Hepatocyte (in vitro differentiated cells): ENCODE measurements around the gene ZNF438. TPM values are rescaled to one million over a fixed set of nuclear protein-coding genes. Genes with fewer than 3 reads are reported as not detected.

ENCODE experiments used
- DNase-seq: peaks from one replicate; pipeline ENCODE4 v3.0.0-alpha.2; 2016; ENCODE audit warnings: low spot score
- H2AFZ ChIP-seq: fragments of 200-600 bp; sonication (generic); 2 replicates; pipeline ENCODE4 v1.6.0; 2016; ENCODE audit warnings: antibody characterized with exemption, mild to moderate bottlenecking
- H3K27ac ChIP-seq: fragments of 200-600 bp; sonication (generic); 2 replicates; pipeline ENCODE4 v1.5.1; 2016; ENCODE audit warnings: mild to moderate bottlenecking
- H3K27me3 ChIP-seq: fragments of 200-600 bp; sonication (generic); 2 replicates; pipeline ENCODE4 v1.6.1; 2016
- H3K36me3 ChIP-seq: fragments of 200-600 bp; sonication (generic); replicated peaks from 2 replicates; pipeline ENCODE4 v1.5.1; 2016; ENCODE audit warnings: low read depth; ENCODE audit not compliant: insufficient read depth
- H3K4me1 ChIP-seq: fragments of 200-600 bp; sonication (generic); 2 replicates; pipeline ENCODE4 v1.5.1; 2016; ENCODE audit warnings: mild to moderate bottlenecking, moderate library complexity; ENCODE audit not compliant: insufficient read depth
- H3K4me2 ChIP-seq: fragments of 200-600 bp; sonication (generic); 2 replicates; pipeline ENCODE4 v1.6.0; 2016
- H3K4me3 ChIP-seq: fragments of 200-600 bp; sonication (generic); 2 replicates; pipeline ENCODE4 v1.5.1; 2016; ENCODE audit warnings: mild to moderate bottlenecking
- H3K79me2 ChIP-seq: fragments of 200-600 bp; sonication (generic); 2 replicates; pipeline ENCODE4 v1.6.0; 2017; ENCODE audit warnings: mild to moderate bottlenecking
- H3K9me2 ChIP-seq: fragments of 200-600 bp; sonication (generic); replicated peaks from 2 replicates; pipeline ENCODE4 v1.6.0; 2017; ENCODE audit warnings: mild to moderate bottlenecking; ENCODE audit not compliant: insufficient read depth
- H3K9me3 ChIP-seq: fragments of 200-600 bp; sonication (generic); 2 replicates; pipeline ENCODE4 v1.5.1; 2016; ENCODE audit warnings: low read depth, mild to moderate bottlenecking
- H4K20me1 ChIP-seq: fragments of 200-600 bp; sonication (generic); 2 replicates; pipeline ENCODE4 v1.6.0; 2016; ENCODE audit warnings: mild to moderate bottlenecking; ENCODE audit not compliant: insufficient read depth, poor library complexity, severe bottlenecking
- EZH2 ChIP-seq: fragments of 200-600 bp; sonication (generic); IDR thresholded peaks from 2 replicates; pipeline ENCODE4 v1.6.1; 2016; ENCODE audit warnings: antibody characterized with exemption, mild to moderate bottlenecking, borderline replicate concordance
- EZH2phosphoT487 ChIP-seq: fragments of 200-600 bp; sonication (generic); IDR thresholded peaks from one replicate; pipeline ENCODE4 v1.6.1; 2018; ENCODE audit warnings: antibody characterized with exemption, mild to moderate bottlenecking, low read depth, moderate library complexity; ENCODE audit not compliant: unreplicated experiment, severe bottlenecking
- WGBS: methylation state at CpG from one replicate; pipeline ENCODE4 v1.1.6; 2016; ENCODE audit warnings: low lambda C conversion rate; ENCODE audit errors: missing lambda C conversion rate; 5-methylcytosine and 5-hydroxymethylcytosine counted together
- polyA plus RNA-seq: library from polyadenylated mRNA; unstranded; fragments of >200 nt; fragmentation: Nextera tagmentation; extraction: Ambion mirVana; gene quantifications from 2 replicates; pipeline ENCODE4 v1.2.1, GENCODE V29; 2016
- total RNA-seq: library from RNA; depleted of rRNA; stranded (reverse); fragments of >200 nt; gene quantifications from 2 replicates; pipeline ENCODE4 v1.2.3, GENCODE V29; 2014
- TF ChIP-seq, protein P1 (sequence below): fragments of 200-600 bp; sonication (generic); IDR thresholded peaks from 2 replicates; pipeline ENCODE4 v1.5.1; 2016; ENCODE audit warnings: antibody characterized with exemption, mild to moderate bottlenecking; ENCODE audit not compliant: poor library complexity

The ZNF438 gene
- total and polyA plus RNA-seq, 2 experiments from 2014 or later, result 2.3 to 5.0 TPM

DNA sequence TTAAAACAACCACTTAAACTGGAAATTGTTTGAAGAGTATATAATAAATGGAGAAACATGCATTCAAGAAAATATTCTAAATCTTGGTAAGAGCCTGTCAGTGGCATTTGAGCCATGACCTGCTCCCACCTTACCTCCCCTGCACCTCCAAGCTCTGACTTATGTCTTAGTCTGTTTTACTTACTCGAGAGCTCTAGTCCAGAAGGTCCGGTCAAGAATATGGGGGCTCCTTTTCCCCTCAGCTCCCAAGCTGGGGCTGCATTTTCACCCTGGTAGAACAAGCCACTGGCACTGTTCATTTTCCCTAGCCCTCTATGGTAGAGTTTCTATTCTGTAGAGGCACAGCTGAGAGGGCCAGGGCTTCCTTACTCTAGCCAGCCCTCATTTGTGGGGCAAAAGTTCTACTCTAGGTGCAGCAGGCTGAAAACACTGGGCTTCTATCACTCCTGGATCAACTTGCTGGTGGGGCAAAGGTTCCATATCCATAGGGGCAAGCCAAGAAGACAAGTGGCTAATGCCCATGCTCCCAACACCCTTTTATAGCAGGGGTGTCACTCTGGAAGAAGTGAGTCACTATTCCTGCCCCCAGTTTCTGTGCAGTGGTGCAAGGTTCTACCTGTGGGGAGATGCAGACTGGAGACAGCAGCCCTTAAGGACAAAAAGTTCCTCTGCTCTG lies 40.6 kb downstream of the ZNF438 start:
- H4K20me1 ChIP-seq, result no peaks in the 10 kb centered on the region
- WGBS, result 94% methylated on average over 2 of the region's 2 CpGs
- no peaks in the 10 kb centered on the region for H3K27me3 ChIP-seq
- H3K4me2 ChIP-seq, result no peak overlapping the region
- H3K27ac ChIP-seq, result no peak overlapping the region
- no peaks in the 10 kb centered on the region for H3K79me2 ChIP-seq
- no peak overlapping the region for H2AFZ ChIP-seq
- H3K9me3 ChIP-seq, result peaks cover 4% of the 10 kb centered on the region
- H3K4me3 ChIP-seq, result no peak overlapping the region
- no peaks in the 10 kb centered on the region for H3K9me2 ChIP-seq
- no peaks in the 10 kb centered on the region for H3K4me1 ChIP-seq
- TF ChIP-seq, protein P1, sequence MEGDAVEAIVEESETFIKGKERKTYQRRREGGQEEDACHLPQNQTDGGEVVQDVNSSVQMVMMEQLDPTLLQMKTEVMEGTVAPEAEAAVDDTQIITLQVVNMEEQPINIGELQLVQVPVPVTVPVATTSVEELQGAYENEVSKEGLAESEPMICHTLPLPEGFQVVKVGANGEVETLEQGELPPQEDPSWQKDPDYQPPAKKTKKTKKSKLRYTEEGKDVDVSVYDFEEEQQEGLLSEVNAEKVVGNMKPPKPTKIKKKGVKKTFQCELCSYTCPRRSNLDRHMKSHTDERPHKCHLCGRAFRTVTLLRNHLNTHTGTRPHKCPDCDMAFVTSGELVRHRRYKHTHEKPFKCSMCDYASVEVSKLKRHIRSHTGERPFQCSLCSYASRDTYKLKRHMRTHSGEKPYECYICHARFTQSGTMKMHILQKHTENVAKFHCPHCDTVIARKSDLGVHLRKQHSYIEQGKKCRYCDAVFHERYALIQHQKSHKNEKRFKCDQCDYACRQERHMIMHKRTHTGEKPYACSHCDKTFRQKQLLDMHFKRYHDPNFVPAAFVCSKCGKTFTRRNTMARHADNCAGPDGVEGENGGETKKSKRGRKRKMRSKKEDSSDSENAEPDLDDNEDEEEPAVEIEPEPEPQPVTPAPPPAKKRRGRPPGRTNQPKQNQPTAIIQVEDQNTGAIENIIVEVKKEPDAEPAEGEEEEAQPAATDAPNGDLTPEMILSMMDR, result no peak
- TF ChIP-seq EZH2phosphoT487 (no peak), EZH2 (no peak)
- no peak for DNase-seq
- H3K36me3 ChIP-seq, result no peaks in the 10 kb centered on the region

GRCh38 chr10:30990351-30990750 lies 41.3 kb downstream of the ZNF438 start:
- H3K79me2 ChIP-seq, result no peaks in the 10 kb centered on the region
- peaks cover 2% of the 10 kb centered on the region for H3K9me3 ChIP-seq
- DNase-seq, result no peak
- no peaks in the 10 kb centered on the region for H3K9me2 ChIP-seq
- H3K4me2 ChIP-seq, result no peak overlapping the region
- H3K27ac ChIP-seq, result no peak overlapping the region
- H3K36me3 ChIP-seq, result no peaks in the 10 kb centered on the region
- H3K4me1 ChIP-seq, result no peaks in the 10 kb centered on the region
- H3K27me3 ChIP-seq, result no peaks in the 10 kb centered on the region
- TF ChIP-seq, protein P1, result no peak
- no peak for TF ChIP-seq EZH2phosphoT487
- H2AFZ ChIP-seq, result no peak overlapping the region
- no peaks in the 10 kb centered on the region for H4K20me1 ChIP-seq
- no peak overlapping the region for H3K4me3 ChIP-seq
- 91% methylated on average over 2 of the region's 2 CpGs for WGBS

DNA sequence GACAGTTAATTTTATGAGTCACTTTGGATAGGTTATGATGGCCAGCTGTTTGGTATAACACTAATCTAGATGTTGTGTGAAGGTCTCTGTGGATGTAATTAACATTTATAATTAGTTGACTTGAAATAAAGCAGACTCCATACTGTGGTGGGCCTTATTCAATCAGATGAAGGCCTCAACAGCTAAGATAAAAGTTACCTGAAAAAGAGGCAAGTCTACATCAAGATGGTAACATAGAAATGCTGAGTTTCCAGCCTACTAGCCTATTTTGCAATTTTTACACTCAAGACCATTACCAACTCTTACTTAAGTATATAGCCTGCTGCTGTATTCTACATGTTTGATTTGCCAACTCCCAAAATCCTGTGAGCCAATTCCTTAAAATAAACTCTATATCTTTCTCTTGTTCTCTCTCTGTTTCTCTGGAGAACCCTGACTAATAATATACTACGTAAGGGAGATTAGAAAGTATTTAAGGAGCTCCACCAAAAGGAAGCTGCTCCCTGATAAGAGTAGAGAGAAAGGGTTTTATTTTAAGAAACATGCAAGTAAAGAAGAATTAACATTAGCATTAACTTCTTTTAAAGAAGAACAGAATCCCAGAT lies 42.7 kb downstream of the ZNF438 start:
- TF ChIP-seq, protein P1, result no peak
- TF ChIP-seq EZH2phosphoT487 (no peak), EZH2 (no peak)
- 48% methylated on average over 1 of the region's 1 CpG for WGBS
- Histone ChIP-seq H3K4me1 (no peaks in the 10 kb centered on the region), H2AFZ (no peak overlapping the region), H3K36me3 (no peaks in the 10 kb centered on the region), H3K9me2 (no peaks in the 10 kb centered on the region), H3K79me2 (no peaks in the 10 kb centered on the region), H3K4me2 (no peak overlapping the region), H3K27ac (no peak overlapping the region), H3K4me3 (no peak overlapping the region), H4K20me1 (no peaks in the 10 kb centered on the region), H3K27me3 (no peaks in the 10 kb centered on the region), H3K9me3 (no peaks in the 10 kb centered on the region)
- DNase-seq, result no peak
